ENCODE data around the gene PRKCH. TPM values are rescaled to one million over a fixed set of nuclear protein-coding genes. Genes with fewer than 3 reads are reported as not detected.

PRKCH gene
- total RNA-seq, 1 experiment from 2014 or later = 10.3 TPM

DNA sequence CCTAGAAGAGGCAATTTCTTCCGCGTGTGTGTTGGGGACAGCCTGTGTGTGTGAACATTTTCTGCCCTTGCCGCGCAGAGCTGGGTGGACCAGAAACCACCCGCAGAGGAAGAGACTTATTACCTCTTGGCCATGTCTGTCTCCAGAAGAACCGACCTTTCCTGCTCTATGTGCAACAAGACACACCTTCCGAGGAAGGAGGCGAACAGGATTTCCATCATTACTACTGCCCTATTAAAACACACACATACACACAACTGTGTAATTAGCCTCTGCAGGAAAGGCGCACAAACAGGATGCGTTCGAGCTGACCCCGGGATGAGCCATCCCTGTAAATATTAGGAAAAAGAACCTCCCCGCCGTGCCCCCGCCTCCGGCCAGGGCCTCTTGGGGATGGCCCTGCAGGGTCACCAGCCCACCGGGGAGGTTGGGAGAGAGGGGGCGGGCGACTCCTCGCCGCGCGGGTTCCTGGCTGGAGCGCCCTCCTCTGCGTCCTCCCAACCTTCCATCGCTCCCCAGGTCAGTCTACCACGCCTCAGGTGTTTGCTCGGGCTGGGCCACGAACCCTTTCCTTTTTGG lies 484 bp upstream of the PRKCH start:
- Mint-ChIP-seq H3K4me3 (peak overlapping the region; percentile 80), H3K9me3 (peaks cover 14% of the 10 kb centered on the region), H3K4me1 (peaks cover 11% of the 10 kb centered on the region), H3K27me3 (ENCODE audit: low read depth) (peaks cover 33% of the 10 kb centered on the region), H3K27ac (no peak overlapping the region), H3K36me3 (peaks cover 13% of the 10 kb centered on the region)
- POLR2A ChIA-PET = no interaction called here
- ATAC-seq (no peak), DNase-seq (ENCODE audit: low spot score) (no peak)
- TF ChIP-seq ZNF138 (CRISPR knock-in tag; conservative IDR thresholded peaks at IDR 0.05) (no peak), ZNF281 (CRISPR knock-in tag; IDR thresholded peaks at IDR 0.05) (no peak), MYBL2 (CRISPR knock-in tag; IDR thresholded peaks at IDR 0.05) (no peak), ZNF671 (CRISPR knock-in tag; IDR thresholded peaks at IDR 0.05) (no peak), TP53 (CRISPR knock-in tag; IDR thresholded peaks at IDR 0.05) (0 out of 2 replicates have a peak, but pooled peaks have one; percentile 57), NFE2L1 (CRISPR knock-in tag; IDR thresholded peaks at IDR 0.05) (no peak), ZNF121 (CRISPR knock-in tag; IDR thresholded peaks at IDR 0.05) (no peak), ZNF317 (CRISPR knock-in tag; IDR thresholded peaks at IDR 0.05; ENCODE audit: borderline replicate concordance, low read depth) (0 out of 2 replicates have a peak, but pooled peaks have one; percentile 23), SMAD4 (CRISPR knock-in tag; IDR thresholded peaks at IDR 0.05) (no peak), JUN (CRISPR knock-in tag; IDR thresholded peaks at IDR 0.05) (no peak)
- TF ChIP-seq, protein P1, sequence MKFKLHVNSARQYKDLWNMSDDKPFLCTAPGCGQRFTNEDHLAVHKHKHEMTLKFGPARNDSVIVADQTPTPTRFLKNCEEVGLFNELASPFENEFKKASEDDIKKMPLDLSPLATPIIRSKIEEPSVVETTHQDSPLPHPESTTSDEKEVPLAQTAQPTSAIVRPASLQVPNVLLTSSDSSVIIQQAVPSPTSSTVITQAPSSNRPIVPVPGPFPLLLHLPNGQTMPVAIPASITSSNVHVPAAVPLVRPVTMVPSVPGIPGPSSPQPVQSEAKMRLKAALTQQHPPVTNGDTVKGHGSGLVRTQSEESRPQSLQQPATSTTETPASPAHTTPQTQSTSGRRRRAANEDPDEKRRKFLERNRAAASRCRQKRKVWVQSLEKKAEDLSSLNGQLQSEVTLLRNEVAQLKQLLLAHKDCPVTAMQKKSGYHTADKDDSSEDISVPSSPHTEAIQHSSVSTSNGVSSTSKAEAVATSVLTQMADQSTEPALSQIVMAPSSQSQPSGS (CRISPR knock-in tag; IDR thresholded peaks at IDR 0.05; ENCODE audit: borderline replicate concordance, low read depth) = no peak
- TF ChIP-seq, protein P2, sequence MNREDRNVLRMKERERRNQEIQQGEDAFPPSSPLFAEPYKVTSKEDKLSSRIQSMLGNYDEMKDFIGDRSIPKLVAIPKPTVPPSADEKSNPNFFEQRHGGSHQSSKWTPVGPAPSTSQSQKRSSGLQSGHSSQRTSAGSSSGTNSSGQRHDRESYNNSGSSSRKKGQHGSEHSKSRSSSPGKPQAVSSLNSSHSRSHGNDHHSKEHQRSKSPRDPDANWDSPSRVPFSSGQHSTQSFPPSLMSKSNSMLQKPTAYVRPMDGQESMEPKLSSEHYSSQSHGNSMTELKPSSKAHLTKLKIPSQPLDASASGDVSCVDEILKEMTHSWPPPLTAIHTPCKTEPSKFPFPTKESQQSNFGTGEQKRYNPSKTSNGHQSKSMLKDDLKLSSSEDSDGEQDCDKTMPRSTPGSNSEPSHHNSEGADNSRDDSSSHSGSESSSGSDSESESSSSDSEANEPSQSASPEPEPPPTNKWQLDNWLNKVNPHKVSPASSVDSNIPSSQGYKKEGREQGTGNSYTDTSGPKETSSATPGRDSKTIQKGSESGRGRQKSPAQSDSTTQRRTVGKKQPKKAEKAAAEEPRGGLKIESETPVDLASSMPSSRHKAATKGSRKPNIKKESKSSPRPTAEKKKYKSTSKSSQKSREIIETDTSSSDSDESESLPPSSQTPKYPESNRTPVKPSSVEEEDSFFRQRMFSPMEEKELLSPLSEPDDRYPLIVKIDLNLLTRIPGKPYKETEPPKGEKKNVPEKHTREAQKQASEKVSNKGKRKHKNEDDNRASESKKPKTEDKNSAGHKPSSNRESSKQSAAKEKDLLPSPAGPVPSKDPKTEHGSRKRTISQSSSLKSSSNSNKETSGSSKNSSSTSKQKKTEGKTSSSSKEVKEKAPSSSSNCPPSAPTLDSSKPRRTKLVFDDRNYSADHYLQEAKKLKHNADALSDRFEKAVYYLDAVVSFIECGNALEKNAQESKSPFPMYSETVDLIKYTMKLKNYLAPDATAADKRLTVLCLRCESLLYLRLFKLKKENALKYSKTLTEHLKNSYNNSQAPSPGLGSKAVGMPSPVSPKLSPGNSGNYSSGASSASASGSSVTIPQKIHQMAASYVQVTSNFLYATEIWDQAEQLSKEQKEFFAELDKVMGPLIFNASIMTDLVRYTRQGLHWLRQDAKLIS (CRISPR knock-in tag; IDR thresholded peaks at IDR 0.05; ENCODE audit: borderline replicate concordance) = no peak
- CTCF ChIA-PET = interaction anchor here (1.0 to 1.1 kb wide), 3 partner anchors 9 to 107 kb away, joined by 3 read pairs; no protein-coding TSS in a partner anchor

DNA sequence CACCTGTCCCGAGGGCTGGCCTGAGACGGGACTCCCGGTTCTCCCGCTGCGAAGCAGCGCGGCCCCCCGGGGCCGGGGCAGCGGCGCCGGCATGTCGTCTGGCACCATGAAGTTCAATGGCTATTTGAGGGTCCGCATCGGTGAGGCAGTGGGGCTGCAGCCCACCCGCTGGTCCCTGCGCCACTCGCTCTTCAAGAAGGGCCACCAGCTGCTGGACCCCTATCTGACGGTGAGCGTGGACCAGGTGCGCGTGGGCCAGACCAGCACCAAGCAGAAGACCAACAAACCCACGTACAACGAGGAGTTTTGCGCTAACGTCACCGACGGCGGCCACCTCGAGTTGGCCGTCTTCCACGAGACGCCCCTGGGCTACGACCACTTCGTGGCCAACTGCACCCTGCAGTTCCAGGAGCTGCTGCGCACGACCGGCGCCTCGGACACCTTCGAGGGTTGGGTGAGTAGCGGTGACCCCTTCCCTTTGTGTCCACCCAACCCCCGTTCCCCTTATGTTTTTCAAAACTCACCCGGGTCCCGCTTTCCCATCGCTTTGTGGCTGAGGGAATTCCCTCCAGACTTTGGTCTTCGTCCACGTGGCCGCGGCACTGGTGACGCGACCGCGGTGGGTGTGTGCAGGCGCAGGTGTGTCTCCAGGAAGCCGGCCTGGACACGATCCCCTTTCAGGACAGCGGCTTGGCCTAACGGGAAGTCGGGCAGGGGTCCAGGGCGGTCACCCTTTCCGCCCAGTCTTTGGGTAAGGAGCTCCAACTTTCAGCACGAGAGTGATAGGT lies 826 bp downstream of the PRKCH start:
- Mint-ChIP-seq H3K27ac (no peak overlapping the region), H3K27me3 (ENCODE audit: low read depth) (peaks cover 33% of the 10 kb centered on the region), H3K4me3 (peak overlapping the region; percentile 80), H3K4me1 (peaks cover 15% of the 10 kb centered on the region), H3K9me3 (peaks cover 18% of the 10 kb centered on the region), H3K36me3 (peaks cover 18% of the 10 kb centered on the region)
- POLR2A ChIA-PET = no interaction called here
- DNase-seq (ENCODE audit: low spot score) (peak; percentile 27), ATAC-seq (no peak)
- CTCF ChIA-PET = interaction anchor here (0.7 to 1.2 kb wide), 5 partner anchors 8 to 516 kb away, joined by 3 read pairs; no protein-coding TSS in a partner anchor
- TF ChIP-seq EMX1 (CRISPR knock-in tag; IDR thresholded peaks at IDR 0.05) (no peak), CREB1 (CRISPR knock-in tag; IDR thresholded peaks at IDR 0.05) (no peak), MYBL2 (CRISPR knock-in tag; IDR thresholded peaks at IDR 0.05) (no peak), HMGXB4 (CRISPR knock-in tag; IDR thresholded peaks at IDR 0.05) (peak; percentile 14; the same call in 1 of the 2 replicates), ZNF423 (CRISPR knock-in tag; IDR thresholded peaks at IDR 0.05) (peak; percentile 27; the same call in 1 of the 2 replicates), ZMAT4 (CRISPR knock-in tag; IDR thresholded peaks at IDR 0.05) (no peak), NFE2L1 (CRISPR knock-in tag; IDR thresholded peaks at IDR 0.05) (no peak), MAX (CRISPR knock-in tag; IDR thresholded peaks at IDR 0.05) (peak; percentile 38; the same call in 1 of the 2 replicates)
- TF ChIP-seq, protein P3, sequence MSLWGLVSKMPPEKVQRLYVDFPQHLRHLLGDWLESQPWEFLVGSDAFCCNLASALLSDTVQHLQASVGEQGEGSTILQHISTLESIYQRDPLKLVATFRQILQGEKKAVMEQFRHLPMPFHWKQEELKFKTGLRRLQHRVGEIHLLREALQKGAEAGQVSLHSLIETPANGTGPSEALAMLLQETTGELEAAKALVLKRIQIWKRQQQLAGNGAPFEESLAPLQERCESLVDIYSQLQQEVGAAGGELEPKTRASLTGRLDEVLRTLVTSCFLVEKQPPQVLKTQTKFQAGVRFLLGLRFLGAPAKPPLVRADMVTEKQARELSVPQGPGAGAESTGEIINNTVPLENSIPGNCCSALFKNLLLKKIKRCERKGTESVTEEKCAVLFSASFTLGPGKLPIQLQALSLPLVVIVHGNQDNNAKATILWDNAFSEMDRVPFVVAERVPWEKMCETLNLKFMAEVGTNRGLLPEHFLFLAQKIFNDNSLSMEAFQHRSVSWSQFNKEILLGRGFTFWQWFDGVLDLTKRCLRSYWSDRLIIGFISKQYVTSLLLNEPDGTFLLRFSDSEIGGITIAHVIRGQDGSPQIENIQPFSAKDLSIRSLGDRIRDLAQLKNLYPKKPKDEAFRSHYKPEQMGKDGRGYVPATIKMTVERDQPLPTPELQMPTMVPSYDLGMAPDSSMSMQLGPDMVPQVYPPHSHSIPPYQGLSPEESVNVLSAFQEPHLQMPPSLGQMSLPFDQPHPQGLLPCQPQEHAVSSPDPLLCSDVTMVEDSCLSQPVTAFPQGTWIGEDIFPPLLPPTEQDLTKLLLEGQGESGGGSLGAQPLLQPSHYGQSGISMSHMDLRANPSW (CRISPR knock-in tag; conservative IDR thresholded peaks at IDR 0.05; ENCODE audit: low read depth) = no peak

All from WTC11 (cell line).